Metanephros (tissue), 1 donor: ENCODE measurements around the gene PROM2. TPM values are rescaled to one million over a fixed set of nuclear protein-coding genes. Genes with fewer than 3 reads are reported as not detected.

Experiments
- total RNA-seq: library from RNA; depleted of rRNA; stranded (reverse); fragments of >200 nt; gene quantifications from one replicate; pipeline ENCODE4 v1.2.3, GENCODE V29; 2014

Gene PROM2
- 34.7 TPM for total RNA-seq

GRCh38 chr2:95274291-95275150 lies at the start of gene PROM2:
PROM2 (plus strand) TSS chr2:95274449; CDS start chr2:95274586, 137 bp downstream.

GRCh38 chr2:95296880-95297487 lies 22.7 kb downstream of the PROM2 start, which contains the start of gene KCNIP3:
KCNIP3 (plus strand) TSS chr2:95297347; CDS start chr2:95297439, 92 bp downstream.

Other genes starting within 250 kb of the PROM2 start
- 217 TPM for gene MAL, start 248.7 kb upstream of the PROM2 start, total RNA-seq
- 61.4 TPM for gene MRPS5, start 152.6 kb upstream of the PROM2 start, total RNA-seq
- 25.3 TPM for gene ZNF514, start 114.6 kb upstream of the PROM2 start, total RNA-seq
- 7.6 TPM for gene ZNF2, start 108.6 kb upstream of the PROM2 start, total RNA-seq
- 10.2 TPM for gene ZNF892, start 66.9 kb upstream of the PROM2 start, total RNA-seq
- gene KCNIP3, start 22.9 kb downstream of the PROM2 start, total RNA-seq: 13.4 TPM
- 46.1 TPM for gene FAHD2A, start 128.3 kb downstream of the PROM2 start, total RNA-seq
- 0.35 TPM for gene TRIM43B, start 210.3 kb downstream of the PROM2 start, total RNA-seq